ENCODE data around the gene CACNA1E. TPM values are rescaled to one million over a fixed set of nuclear protein-coding genes. Genes with fewer than 3 reads are reported as not detected.

The CACNA1E gene
- total and polyA plus RNA-seq, 2 of the 13 experiments (the other 11 are each of a cell fraction or from before 2014, with no cell fraction given), result not detected

- no peak for TF ChIP-seq ZBED4 (CRISPR knock-in tag; IDR thresholded peaks at IDR 0.05; ENCODE audit: borderline replicate concordance)
- no peak for TF ChIP-seq ZNF501 (CRISPR knock-in tag; IDR thresholded peaks at IDR 0.05)
- no peak for TF ChIP-seq HNRNPL (IDR thresholded peaks at IDR 0.05; ENCODE audit: low read depth, low read length)
- TF ChIP-seq ZFP36L1 (CRISPR knock-in tag; IDR thresholded peaks at IDR 0.05), result no peak
Observed at GRCh38 chr1:181516706-181517105, 33.4 kb downstream of the CACNA1E start (continued).

GRCh38 chr1:181517181-181517875 is 34.0 kb downstream of the CACNA1E start:
- DNase-seq (ENCODE audit: low spot score) (no peak), ATAC-seq (no peak), FAIRE-seq (no peak)
- ChIA-PET CTCF (ENCODE audit: low intra/inter-chr PET ratio, low total read pairs) (no interaction called here), POLR2A (no interaction called here)
- no peaks in the 10 kb centered on the region for H3K27me3 ChIP-seq (ENCODE audit: control insufficient read depth in 1 of 2, insufficient read depth in 2 of 2, low read length in 2 of 2)
- no peak overlapping the region for H3K9ac ChIP-seq (ENCODE audit: insufficient read depth, low read depth, low read length)
- no peak overlapping the region for H3K27ac ChIP-seq (ENCODE audit: extremely low read length, insufficient read depth, low read length)
- no peaks in the 10 kb centered on the region for H3K36me3 ChIP-seq (replicated peaks in 1 of 2; ENCODE audit: control insufficient read depth in 1 of 2, insufficient read depth in 2 of 2, low read length in 2 of 2)
- no peaks in the 10 kb centered on the region for H3K9me3 ChIP-seq (ENCODE audit: low read length)
- H3K4me1 ChIP-seq (ENCODE audit: insufficient read depth, low read length), result no peaks in the 10 kb centered on the region
- in situ Hi-C loops (cut with HindIII; ENCODE audit: extremely low pct_ligation_motif_present, low pct_unique_long_range_greater_than_20kb) (no loop called here), intact Hi-C loops (cut with micrococcal nuclease; ENCODE audit: unreplicated experiment) (no loop called here)
- TF ChIP-seq ZNF3 (CRISPR knock-in tag; IDR thresholded peaks at IDR 0.05), result no peak
- no peak for TF ChIP-seq ZSCAN31 (CRISPR knock-in tag; IDR thresholded peaks at IDR 0.05; ENCODE audit: low read depth)
- no peaks in the 10 kb centered on the region for H3K79me2 ChIP-seq (ENCODE audit: insufficient read depth, low read length)
- H3K4me2 ChIP-seq (ENCODE audit: low read depth, low read length), result no peak overlapping the region
- H3K4me3 ChIP-seq (replicated peaks in 1 of 3; ENCODE audit: insufficient read depth in 1 of 3, low read depth in 2 of 3, low read length in 3 of 3), result no peak overlapping the region
- H4K20me1 ChIP-seq (ENCODE audit: insufficient read depth, low read length), result no peaks in the 10 kb centered on the region
- BruUV-seq (replicated peaks), result no TSS peak
- 2% methylated on average over 5 of the region's 5 CpGs for WGBS (ENCODE audit: low lambda C conversion rate)
- H2AFZ ChIP-seq (ENCODE audit: low read length), result no peak overlapping the region

All from HepG2 (cell line).